GM21737 (cell line): ENCODE data around the gene WDR91.
"Not testable (repeated sequence)": the region's sequence is repeated elsewhere in the genome, so short reads cannot be mapped to it uniquely, and the experiment has no call there.

Experiments
- ATAC-seq: cut with Tn5 transposase; IDR thresholded peaks from one replicate; pipeline ENCODE4 v1.9.1; 2021; ENCODE audit warnings: mild to moderate bottlenecking, moderate library complexity; ENCODE audit not compliant: unreplicated experiment

Gene WDR91

DNA sequence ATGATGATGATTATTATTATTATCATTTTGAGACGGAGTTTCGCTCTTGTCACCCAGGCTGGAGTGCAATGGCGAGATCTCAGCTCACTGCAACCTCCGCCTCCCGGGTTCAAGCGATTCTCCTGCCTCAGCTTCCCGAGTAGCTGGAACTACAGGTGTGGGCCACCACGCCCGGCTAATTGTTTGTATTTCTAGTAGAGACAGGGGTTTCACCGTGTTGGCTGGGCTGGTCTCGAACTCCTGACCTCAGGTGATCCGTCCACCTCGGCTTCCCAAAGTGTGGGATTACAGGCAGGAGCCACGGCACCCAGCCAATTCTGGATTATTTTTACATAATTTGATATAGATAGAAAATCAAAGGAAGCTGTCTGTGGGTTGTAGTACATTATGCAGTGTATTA lies 22.8 kb upstream of the WDR91 start:
- not testable (repeated sequence) for ATAC-seq

DNA sequence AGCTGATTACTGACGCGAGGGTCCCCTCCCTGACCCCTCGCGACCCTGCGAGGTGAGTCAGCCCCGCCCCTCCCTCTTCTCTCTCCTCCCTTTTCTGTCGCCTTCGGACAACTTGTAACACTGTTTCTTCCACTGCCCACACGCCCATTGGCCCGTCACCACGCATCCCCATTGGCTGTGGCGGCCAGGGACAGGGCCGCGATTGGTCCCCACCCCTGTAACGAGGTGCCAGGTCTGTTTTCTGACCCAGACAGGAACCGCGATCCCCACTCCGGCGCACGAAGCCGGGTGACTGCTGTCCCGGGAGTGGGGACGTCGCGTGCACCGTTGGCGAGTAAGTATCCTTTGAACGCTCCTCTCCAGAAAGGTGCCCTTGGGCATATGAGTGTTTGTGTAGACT lies 22.2 kb upstream of the WDR91 start, which contains the start of gene STRA8:
Gene STRA8 (plus strand): TSS at position 269 of the 400 bp plus-strand sequence. CDS start 6,687 bp downstream, outside the sequence.
- no peak for ATAC-seq

DNA sequence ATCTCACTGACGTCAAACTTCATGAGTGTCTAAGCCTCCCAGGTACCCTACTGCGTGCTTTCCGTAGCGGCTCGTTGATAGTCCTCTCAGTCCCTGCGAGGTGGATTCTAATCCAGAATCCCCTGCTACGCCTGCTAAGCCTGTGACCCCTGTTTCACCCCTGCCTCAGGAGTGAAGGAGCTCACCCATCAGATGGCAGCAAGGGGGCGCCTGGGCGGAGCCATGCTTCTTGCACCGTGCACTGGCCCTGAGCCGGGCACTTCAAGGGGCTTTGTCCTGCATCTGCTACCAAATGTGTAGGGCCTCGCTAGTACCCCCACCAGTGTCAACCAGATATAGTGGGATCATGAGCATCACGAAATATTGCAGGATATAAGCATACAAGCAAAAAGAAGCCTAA lies 21.4 kb upstream of the WDR91 start:
- ATAC-seq, result no peak

DNA sequence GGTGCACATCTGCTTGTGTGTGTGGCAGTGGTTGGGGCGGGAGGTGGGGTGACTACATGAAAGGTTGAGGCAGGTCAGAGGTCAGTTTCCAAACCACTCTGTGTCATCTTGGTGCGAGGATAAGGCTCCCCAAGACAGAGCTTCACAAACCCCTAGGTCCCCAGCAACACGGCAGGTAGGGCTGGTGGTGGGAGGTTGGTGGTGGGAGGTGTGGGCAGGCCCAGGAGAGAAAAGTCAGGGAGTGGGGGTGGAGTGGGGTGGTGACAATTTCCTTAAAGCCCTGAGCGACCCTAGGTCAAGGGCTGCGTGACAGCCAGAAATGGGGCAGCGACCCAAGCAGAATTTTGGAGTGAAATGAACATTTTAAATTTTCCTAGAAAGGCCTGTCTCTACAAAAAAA lies 20.8 kb upstream of the WDR91 start:
- ATAC-seq, result no peak

DNA sequence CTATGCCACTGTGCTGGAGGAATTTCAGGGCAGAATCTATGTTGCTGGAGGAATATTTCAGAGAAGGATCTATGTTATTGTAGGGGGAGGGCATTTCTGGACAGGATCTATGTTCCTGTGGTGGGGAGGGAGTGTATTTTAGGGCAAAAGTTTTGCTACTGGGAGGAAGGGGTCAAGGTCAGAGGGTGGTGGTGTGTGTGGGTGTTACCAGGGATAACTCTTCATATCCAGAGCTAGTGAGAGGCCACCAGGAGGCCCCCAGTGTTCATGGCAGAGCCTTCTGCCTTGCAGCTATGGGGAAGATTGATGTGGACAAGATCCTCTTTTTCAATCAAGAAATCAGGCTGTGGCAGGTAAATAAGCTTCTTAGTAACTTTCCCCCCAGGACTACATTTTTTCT lies 20.4 kb upstream of the WDR91 start:
- ATAC-seq, result no peak

DNA sequence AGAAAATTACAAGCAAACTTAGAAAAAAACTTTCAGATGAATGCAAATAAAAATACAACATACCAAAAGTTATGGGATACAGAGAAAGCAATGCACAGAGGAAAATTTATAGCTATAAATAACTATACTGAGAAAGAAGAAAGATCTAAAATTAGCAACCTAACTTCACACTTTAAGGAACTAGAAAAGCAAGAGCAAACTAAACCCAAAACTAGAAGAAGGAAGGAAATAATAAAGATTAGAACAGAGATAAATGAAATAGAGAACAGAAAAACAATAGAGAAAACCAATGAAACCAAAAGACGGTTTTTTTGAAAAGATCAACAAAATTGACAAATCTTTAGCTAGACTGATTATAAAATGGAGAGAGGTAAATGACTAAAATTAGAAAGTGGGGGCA lies 12.7 kb upstream of the WDR91 start:
- no peak for ATAC-seq

DNA sequence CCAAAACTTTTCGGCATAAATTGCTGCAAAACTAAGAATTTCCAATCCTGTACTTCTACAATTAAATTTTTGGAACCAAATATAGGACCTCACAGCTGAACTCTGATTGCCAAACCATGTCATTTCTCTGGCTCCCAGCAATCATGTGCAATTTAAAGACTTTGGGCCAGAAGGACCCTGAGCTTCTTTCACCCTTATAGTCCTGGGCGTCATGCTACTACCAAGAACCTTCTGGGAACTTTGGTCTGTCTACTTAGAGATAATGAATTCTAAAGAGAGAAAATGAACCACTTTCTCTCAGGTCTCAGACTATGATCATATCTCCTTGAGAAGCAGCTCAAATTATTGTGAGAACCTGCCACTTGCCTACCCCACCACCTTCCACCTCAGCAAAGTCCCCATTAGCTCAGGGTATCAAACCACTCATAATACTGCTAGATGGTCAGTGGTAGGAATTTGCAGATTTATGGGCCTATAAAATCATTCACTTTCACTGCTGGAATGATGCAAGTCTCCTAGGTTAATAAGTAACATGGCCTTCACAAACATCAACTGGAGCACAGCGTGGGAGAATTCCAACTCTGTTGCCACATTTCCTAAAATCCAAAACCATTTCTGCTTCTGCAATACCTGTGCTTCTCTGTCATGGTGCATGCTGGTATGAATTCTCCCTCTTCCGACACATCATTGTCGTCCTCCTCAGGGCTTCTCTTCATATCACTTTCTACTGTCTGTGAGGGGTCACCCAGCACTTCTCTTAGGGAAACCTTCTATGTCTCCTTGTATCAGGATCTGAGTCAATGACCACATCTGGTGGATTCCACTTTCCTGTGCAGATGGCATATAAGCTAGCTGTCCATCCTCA lies 6.6 kb upstream of the WDR91 start:
- no peak for ATAC-seq

DNA sequence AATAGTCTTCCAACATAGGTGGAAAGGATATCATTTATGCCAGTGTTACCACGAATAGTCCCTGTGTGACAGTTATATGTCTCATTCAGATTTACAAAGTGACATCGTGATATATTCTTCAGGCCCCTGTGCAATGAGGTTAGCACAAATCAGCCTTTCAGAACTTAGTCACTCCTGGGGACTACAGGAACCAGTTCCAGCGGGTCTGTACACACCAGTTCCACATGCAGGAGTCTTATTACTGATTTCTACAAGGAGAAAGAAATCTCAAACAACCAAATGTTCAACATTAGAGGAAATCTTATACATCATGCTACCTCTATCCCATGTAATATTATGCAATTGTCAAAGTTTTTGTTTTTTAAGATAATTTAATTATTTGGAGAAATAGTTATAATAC lies 4.4 kb upstream of the WDR91 start:
- ATAC-seq, result no peak

DNA sequence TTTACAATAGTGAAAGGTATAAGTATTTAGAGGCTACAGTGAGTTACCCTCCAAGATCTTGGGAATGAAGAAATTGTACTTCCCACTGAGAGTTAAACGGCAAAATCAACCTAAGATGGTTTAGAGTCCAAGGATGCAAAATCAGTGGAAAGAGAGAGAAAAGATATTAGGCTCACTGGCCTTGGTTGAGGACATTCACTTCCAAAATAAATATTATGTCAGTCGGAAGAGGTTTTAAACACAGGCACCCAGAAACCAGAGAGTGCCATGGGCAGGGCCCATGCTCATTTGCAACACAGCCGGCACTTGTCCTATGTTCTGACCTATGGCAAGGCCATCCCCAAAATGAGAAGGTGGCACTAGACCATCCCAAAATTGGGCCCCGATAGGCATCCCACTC lies 3.9 kb upstream of the WDR91 start:
- no peak for ATAC-seq

DNA sequence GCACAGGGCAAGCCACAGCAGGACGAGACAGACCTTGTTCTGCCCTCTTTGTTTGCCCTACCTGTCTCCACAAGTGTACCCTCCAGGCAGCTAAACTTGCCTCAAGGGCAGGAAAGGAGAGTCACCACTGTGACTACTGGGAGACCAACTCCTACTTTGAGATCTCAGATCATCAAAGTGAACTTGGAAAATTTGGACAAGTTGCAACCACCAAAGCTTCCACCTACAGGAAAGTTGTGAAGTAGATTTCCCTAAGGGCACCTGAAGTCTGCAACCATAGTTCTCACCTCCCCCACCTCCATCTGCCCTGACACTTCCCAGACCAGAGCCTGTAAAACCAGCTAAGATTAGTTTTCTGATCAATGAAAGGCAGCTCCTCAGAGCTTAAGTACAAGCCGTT lies 2.5 kb upstream of the WDR91 start:
- ATAC-seq, result no peak

DNA sequence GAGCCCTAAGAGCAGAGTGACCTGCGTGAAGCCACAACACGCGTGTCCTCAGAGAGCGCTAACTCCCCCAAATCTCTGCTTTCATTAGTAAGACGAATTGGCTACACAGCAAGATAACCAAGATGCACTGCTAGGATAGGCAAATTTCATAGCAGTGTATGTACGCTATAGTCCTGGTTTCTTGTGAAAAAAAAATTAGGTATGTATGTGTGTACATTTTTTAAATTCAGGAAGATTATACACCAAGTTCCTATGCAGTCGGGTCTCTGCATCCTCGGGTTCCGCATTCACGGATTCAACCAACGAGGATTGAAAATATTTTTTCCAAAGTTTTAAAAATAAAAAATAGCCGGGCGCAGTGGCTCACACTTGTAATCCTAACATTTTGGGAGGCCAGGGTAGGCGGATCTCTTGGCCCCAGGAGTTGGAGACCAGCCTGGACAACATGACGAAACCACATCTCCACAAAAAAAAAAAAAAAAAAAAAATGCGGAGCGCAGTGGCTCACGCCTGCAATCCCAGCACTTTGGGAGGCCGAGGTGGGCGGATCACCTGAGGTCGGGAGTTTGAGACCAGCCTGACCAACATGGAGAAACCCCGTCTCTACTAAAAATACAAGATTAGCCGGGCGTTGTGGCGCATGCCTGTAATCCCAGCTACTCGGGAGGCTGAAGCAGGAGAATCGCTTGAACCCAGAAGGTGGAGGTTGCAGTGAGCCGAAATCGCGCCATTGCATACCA lies 790 bp upstream of the WDR91 start:
- ATAC-seq, result not testable (repeated sequence)

DNA sequence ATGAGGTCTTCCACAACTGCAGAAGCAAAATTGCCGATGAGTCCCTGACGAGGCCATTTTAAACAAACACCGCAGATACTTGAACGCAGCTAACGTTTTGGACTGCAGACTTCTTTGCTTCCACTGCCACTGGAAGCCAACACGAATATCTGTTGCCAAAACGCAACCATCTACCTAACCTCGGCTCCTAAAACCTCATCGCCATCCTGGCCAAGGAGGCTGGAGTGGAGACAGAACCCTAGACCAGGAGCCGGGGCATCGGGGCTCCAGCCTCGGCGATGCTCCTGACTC lies 493 bp downstream of the WDR91 start:
- peak; percentile 2 for ATAC-seq

DNA sequence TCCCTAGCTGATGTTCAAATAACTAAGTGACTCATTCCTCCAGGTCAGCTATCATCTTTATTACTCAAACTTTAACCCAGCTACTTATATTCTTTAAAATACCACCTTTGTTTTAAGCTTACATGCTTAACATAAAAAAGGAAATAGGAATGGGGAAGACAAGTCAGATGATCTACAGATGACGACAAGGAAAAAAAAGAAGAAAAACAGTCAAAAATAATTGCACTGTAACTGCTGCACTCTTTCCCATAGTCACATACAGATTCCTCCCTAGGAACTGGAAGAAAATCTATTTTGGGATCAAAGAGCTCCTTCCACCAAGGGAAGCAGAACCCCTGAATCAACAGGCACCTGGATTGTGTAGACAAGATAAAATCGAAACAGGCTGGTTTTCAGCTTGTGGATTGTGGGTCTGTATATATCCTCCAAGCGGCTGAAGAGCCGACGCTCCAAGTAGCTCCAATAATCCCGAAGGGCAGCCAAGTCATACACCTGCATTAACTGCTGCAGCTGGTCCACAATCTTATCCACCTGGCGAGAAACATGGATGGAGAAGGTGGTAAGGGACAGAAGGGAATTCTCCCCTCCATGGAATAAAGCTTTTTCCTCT lies 2.0 kb downstream of the WDR91 start:
- no peak for ATAC-seq

DNA sequence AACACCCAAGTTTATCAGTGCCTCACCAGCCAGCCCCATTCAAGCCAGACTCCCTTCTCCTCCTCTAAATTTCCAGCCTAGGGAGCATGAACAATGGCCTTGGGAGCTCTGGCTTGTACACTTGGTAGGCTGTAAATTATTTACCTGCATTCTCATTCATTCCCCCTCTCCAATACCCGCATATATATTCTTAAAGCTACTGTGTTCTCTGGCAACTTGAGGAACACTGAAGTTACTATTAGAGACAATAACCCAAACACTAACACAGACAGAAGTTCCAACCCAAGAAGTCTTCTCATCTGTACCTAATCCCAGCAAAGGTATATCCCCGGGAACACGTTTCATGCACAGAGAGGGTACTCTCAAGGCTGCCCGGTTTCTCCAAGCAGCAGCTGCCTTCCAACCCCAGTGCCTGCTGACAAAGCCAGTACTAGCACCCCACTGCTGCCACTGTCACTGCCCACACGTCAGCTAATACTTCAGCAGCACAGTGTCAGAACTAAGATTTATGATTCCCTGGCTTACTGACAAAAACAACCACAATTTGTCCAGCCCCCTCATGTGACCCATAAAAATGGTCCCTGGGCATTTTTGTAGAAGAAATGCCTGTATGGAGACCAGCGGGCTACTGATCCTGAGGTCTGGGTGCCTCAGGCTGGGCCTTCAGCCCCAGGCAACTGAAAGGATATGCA lies 3.1 kb downstream of the WDR91 start:
- no peak for ATAC-seq

DNA sequence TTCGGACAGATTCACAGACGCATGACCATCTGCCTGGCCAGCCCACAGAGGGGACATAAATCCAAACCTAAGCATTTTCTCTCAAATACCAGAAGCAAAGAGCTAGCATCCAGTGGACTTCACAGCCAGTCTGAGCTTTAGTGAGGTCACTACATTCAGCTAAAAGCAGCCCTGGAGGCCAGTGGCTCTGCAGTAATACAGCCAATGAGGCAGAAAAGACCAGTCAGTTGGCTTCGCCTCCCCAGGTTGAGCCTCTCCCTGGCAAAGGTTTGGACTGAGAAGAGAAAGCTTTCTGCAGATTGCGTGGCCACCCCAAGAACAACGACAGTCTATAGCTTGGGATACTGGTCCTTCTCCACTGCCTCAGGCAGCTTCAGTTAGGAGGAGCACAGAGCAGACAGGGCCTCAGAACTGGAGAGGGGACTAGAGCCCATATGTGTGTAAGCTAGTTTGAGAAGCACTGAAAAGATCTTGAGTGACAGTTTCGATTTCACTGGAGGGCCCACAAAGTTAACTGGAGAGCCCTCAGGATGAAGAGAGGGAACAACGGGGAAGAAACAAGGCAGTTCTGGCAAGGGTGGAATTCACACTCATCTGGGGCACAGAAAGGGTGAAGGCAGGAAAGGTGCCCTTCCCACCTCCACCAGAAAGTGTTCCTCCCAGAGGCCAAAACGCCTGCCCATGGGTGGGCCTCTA lies 3.8 kb downstream of the WDR91 start:
- ATAC-seq, result no peak

DNA sequence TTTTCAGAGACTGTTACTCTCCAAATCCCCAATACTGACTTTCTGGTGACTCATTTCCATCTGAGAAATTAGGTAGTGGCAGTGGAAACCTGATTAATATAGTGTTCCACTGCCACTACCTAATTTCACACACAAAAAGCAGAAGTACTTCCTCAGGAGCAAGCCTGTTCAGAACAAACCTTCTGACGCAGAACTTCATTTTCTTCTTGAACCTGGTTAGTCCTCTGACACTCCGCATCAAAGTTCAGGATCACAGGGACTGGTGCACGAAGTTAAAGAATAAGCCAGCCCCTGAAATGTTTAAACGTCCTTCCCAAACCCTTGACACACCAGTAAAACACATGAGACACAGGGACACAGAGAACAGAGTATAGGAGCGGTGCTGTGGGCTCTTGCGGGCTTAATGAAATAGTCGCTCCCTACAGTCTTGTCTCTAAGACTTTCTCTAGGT lies 4.4 kb downstream of the WDR91 start:
- no peak for ATAC-seq

DNA sequence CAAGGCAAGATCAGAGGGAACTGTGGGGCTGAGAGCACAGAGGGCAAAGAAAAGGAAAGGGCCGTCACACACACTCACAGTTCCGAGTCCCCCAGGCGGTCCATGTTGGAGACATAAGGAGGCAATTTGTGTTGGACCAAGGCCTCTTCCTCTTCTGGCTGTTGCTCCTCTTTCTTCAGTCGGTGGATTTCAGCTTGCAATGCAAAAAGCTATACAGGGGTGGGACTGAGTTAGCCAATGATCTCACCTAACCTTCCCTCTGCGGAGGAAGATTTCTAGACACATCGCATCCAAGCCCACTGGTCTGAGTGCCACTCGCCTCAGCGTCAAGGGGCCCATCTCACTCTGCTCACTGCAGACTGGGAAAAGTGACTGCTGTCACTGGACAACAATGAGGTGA lies 5.5 kb downstream of the WDR91 start:
- ATAC-seq, result no peak

DNA sequence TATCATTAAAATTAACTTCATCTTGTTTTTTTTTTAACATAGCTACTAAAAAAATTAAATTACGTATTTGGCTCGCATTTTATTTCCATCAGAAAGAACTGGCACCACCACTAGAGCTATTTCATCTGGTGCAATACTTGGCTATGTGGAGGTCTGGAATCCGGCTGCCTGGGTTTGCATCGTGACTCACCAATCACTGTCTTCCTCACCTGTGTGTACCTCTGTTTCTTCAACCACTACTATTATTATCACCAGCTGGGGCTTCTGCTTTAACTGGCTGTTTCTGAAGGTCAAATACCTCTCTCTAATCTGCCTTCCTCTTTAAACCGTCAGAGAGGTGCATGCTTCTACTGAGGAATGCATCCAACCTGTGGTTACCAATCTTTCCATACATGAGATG lies 6.5 kb downstream of the WDR91 start:
- no peak for ATAC-seq

DNA sequence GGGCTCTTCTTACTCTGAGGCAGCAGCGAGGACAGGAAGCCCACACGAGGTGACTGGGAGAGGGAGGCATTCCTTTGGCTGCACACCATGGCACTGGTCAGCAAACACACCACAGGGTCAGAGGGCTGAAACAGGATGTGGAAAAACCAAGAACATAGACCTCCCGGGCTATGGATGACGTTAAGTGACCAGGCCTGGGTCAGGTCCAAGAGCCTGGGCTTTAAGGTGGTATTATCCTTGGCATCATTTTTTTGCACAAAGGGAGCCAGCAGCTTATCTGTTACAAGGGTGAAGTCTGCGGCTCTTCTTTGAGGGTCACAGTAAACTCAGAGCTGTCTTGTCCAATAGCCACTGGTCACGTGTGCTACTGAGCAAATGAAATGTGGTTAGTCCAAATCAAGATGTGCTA lies 7.0 kb downstream of the WDR91 start:
- ATAC-seq, result no peak

DNA sequence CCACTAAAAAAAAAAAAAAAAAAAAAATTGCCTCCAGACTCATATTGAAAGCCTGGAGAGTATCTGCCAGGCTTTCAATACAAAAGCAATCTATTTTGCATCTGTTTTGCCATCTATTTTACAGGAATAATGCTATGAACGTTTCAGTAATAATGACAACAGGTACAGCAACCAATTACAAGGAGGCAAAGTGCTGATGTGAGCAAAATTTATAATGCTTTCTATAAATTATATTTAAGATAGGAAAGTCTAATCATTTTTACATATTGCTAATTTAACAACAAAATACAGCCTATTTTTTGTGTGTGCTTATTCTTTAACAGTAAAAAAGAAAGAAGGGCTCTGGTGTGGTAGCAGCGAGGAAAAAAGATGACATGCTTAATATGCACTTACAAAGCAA lies 10.0 kb downstream of the WDR91 start:
- no peak for ATAC-seq

DNA sequence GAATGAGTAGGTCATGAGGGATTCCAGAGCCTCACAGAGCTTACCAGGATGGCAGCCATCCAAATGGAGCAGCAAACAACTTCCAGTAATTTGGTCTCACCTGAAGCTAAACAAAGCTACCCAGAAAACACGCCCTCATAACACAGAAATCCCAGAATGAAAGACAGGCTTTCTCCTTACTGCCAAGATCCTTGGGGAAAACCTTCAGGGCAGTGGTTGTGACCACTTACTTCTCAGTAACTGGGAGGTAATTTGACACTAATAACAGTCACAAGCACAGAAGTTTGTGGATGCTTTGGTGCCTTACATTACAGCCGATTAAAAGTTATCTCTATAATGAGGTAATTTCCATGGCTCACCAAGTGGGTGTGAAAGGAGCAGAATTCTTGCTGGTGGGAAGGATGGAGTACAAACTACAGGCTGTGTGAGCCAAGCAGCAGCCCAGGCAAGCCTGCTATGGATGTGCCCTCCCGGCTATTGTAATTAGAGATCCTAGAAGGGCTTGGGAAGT lies 10.4 kb downstream of the WDR91 start:
- ATAC-seq, result no peak
